ENCODE measurements around the gene HYLS1. TPM values are rescaled to one million over a fixed set of nuclear protein-coding genes. Genes with fewer than 3 reads are reported as not detected.

Gene HYLS1
- total RNA-seq, 6 experiments from 2014 or later, result 5.7 to 13.5 (median 12.7) TPM

DNA sequence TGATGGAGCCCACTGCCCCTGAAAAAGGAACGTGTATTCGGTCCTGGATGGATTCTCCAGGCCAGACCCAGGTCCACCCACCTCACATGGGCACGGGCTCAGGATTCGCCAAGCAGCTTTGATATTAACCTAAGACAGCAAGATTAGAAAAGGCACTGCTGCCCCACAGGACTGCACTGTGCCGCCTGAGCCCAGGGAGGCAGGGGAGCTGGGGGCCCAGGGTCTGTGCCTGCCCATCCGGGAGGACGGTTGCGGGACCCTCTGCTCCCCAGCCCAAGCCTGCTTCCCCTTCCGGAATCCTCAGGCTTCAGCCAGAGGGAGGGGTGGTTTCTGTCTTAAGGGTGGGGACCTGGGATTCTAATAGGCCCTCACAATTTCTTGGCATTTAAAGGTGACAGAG lies 44.8 kb downstream of the HYLS1 start:
- Mint-ChIP-seq H3K9me3 (no peaks in the 10 kb centered on the region), H3K4me1 (ENCODE audit: low read depth) (no peaks in the 10 kb centered on the region), H3K4me3 (no peak overlapping the region), H3K27me3 (ENCODE audit: insufficient read depth) (peaks cover 23% of the 10 kb centered on the region), H3K36me3 (ENCODE audit: low read depth) (no peaks in the 10 kb centered on the region), H3K27ac (no peak overlapping the region)
- TF ChIP-seq, protein P1, sequence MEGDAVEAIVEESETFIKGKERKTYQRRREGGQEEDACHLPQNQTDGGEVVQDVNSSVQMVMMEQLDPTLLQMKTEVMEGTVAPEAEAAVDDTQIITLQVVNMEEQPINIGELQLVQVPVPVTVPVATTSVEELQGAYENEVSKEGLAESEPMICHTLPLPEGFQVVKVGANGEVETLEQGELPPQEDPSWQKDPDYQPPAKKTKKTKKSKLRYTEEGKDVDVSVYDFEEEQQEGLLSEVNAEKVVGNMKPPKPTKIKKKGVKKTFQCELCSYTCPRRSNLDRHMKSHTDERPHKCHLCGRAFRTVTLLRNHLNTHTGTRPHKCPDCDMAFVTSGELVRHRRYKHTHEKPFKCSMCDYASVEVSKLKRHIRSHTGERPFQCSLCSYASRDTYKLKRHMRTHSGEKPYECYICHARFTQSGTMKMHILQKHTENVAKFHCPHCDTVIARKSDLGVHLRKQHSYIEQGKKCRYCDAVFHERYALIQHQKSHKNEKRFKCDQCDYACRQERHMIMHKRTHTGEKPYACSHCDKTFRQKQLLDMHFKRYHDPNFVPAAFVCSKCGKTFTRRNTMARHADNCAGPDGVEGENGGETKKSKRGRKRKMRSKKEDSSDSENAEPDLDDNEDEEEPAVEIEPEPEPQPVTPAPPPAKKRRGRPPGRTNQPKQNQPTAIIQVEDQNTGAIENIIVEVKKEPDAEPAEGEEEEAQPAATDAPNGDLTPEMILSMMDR (IDR thresholded peaks at IDR 0.05), result no peak
- DNase-seq, result no peak

DNA sequence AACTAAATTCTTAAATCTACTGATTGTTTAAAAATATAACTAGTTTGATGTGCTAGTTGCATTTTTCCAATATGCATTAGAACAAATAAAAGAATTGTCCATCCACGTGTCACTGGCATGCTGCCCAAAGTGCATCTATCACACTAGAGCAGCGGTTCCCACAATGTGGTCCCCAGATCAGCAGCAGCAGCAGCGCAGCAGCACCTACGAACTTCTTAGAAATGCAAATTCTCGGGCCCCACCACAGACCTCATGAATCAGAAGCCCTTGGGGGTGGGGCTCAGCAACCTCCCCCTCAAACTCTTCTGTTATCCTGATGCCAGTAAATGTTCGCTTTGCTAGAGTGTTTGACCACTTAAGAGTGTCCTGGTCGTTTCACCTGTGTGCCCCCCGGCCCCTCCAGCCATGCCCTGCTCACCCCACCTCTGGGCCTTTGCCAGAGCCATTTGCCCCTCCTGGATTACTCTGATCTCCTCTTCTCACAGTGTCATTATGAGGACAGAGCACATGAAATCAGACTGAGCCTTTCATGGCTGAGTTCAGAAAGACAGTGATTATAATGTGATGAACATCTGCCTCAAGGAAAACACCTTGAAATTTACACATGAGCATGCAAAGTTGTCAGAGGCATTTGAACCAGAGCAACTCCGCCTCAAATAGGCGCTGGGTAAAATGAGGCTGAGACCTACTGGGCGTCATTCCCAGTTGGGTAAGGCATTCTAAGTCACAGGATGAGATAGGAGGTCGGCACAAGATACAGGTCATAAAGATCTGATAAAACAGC lies 45.8 kb downstream of the HYLS1 start:
- Mint-ChIP-seq H3K27me3 (ENCODE audit: insufficient read depth) (peaks cover 23% of the 10 kb centered on the region), H3K4me3 (no peak overlapping the region), H3K36me3 (ENCODE audit: low read depth) (no peaks in the 10 kb centered on the region), H3K27ac (no peak overlapping the region), H3K4me1 (ENCODE audit: low read depth) (no peaks in the 10 kb centered on the region), H3K9me3 (no peaks in the 10 kb centered on the region)
- TF ChIP-seq, protein P1 (IDR thresholded peaks at IDR 0.05), result no peak
- DNase-seq, result no peak

DNA sequence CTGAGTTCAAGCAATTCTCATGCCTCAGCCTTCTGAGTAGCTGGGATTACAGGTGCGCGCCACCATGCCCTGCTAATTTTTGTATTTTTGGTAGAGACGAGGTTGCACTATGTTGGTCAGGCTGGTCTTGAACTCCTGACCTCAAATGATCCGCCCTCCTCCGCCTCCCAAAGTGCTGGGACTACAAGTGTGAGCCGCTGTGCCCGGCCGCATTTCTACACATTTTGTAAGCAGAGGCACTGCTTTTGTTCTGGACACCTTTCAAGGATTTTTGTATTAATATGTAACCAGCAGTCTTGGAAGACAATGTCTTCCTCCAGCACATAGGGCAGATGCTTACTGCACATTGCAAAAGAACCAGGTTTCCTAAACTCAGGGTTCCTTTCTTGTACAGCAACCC lies 47.0 kb downstream of the HYLS1 start:
- H3K4me3 Mint-ChIP-seq, result no peak overlapping the region
- H3K27ac Mint-ChIP-seq, result no peak overlapping the region
- no peaks in the 10 kb centered on the region for H3K4me1 Mint-ChIP-seq (ENCODE audit: low read depth)
- no peaks in the 10 kb centered on the region for H3K36me3 Mint-ChIP-seq (ENCODE audit: low read depth)
- DNase-seq, result no peak
- no peaks in the 10 kb centered on the region for H3K9me3 Mint-ChIP-seq
- peaks cover 23% of the 10 kb centered on the region for H3K27me3 Mint-ChIP-seq (ENCODE audit: insufficient read depth)
- TF ChIP-seq, protein P1 (IDR thresholded peaks at IDR 0.05), result no peak

DNA sequence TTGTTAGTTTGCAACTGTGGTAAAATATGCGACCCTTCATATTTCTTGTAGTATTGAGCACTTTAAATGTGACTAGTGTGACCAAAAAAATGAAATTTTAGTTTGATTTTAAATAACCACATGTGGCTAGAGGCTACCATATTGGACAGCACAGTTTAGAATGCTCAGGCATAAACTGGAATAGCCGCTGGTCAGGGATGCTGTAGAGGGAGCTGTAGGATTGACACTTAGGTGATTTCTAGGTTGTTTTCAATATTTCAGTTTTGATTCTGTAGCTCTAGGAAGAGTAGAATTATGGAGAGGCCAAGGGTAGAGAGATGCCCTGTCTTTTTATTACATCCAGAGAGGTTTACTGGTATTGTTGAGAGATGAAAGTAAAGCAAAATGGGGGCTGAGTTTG lies 47.6 kb downstream of the HYLS1 start:
- H3K4me3 Mint-ChIP-seq, result no peak overlapping the region
- H3K27ac Mint-ChIP-seq, result no peak overlapping the region
- peaks cover 23% of the 10 kb centered on the region for H3K27me3 Mint-ChIP-seq (ENCODE audit: insufficient read depth)
- no peaks in the 10 kb centered on the region for H3K36me3 Mint-ChIP-seq (ENCODE audit: low read depth)
- DNase-seq, result no peak
- no peaks in the 10 kb centered on the region for H3K4me1 Mint-ChIP-seq (ENCODE audit: low read depth)
- no peaks in the 10 kb centered on the region for H3K9me3 Mint-ChIP-seq
- TF ChIP-seq, protein P1 (IDR thresholded peaks at IDR 0.05), result no peak

DNA sequence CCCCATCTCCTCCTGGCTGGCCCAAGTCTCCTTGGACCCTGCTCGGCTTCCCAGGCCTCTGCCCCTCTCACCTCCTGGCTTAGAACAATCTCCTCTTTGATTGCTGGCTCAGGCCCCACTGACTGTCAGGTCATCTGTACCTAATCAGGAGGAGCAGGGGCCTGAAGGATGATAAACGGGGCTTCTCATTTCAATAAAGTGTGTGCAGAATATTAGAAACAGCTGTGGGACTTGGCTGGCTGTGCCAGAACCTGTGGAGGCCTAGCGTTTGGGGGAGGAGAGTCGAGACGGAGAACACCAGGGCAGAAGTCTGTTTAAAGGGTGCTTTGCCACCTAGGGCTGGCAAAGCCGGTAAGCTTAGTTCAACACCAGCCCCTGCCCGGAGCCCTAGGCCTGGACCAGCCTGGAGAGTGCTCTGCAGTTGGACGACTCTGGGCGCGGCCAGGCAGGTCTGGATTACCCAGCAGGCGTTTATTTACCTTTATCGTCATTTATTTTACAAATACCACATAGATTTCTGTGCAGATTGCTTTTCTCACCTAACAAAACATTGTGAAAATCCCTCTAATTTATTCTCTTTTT lies 48.2 kb downstream of the HYLS1 start:
- TF ChIP-seq, protein P1 (IDR thresholded peaks at IDR 0.05), result no peak
- Mint-ChIP-seq H3K4me1 (ENCODE audit: low read depth) (no peaks in the 10 kb centered on the region), H3K27me3 (ENCODE audit: insufficient read depth) (peaks cover 23% of the 10 kb centered on the region), H3K27ac (no peak overlapping the region), H3K9me3 (no peaks in the 10 kb centered on the region), H3K4me3 (no peak overlapping the region), H3K36me3 (ENCODE audit: low read depth) (no peaks in the 10 kb centered on the region)
- no peak for DNase-seq

All from HFFc6 (cell line).